Liver (tissue), 9 donors: ENCODE data around the gene TMPRSS7. TPM values are rescaled to one million over a fixed set of nuclear protein-coding genes. Genes with fewer than 3 reads are reported as not detected.
"Not testable (repeated sequence)": the region's sequence is repeated elsewhere in the genome, so short reads cannot be mapped to it uniquely, and the experiment has no call there.

Experiments used
- DNase-seq: peaks from one replicate; pipeline ENCODE4 v3.0.0-alpha.2; 2017; ENCODE audit warnings: low spot score
- H3K27ac ChIP-seq, 2 donors: one replicate each; pipeline ENCODE4 v1.7.0; 2013; ENCODE audit warnings: inconsistent platforms in 2 of 2, low read length in 2 of 2, control low read depth in 1 of 2, low read depth in 1 of 2, mild to moderate bottlenecking in 1 of 2
- H3K27me3 ChIP-seq, 4 donors: one replicate each; pipeline versions ENCODE4 v1.6.1 to v1.7.0; 2013; ENCODE audit warnings: low read length in 3 of 4, inconsistent platforms in 1 of 4, mild to moderate bottlenecking in 1 of 4, moderate library complexity in 1 of 4; ENCODE audit not compliant: control insufficient read depth in 4 of 4, insufficient read depth in 4 of 4
- H3K36me3 ChIP-seq, 4 donors: one replicate each; pipeline versions ENCODE4 v1.6.1 to v1.7.0; 2013; ENCODE audit warnings: low read length in 3 of 4, mild to moderate bottlenecking in 3 of 4, low read depth in 1 of 4, moderate library complexity in 1 of 4; ENCODE audit not compliant: control insufficient read depth in 4 of 4, insufficient read depth in 3 of 4
- H3K4me1 ChIP-seq, 4 donors: one replicate each; pipeline versions ENCODE4 v1.6.1 to v1.7.0; 2013; ENCODE audit warnings: low read length in 3 of 4, mild to moderate bottlenecking in 3 of 4, moderate library complexity in 1 of 4; ENCODE audit not compliant: control insufficient read depth in 4 of 4, insufficient read depth in 4 of 4
- H3K4me3 ChIP-seq, 3 donors: one replicate each; pipeline versions ENCODE4 v1.6.1 to v1.7.0; 2013; ENCODE audit warnings: low read length in 3 of 3, control low read depth in 1 of 3, low read depth in 1 of 3, mild to moderate bottlenecking in 1 of 3
- H3K9ac ChIP-seq, 2 donors: one replicate each; pipeline ENCODE4 v1.7.0; 2013; ENCODE audit warnings: low read length in 2 of 2, mild to moderate bottlenecking in 2 of 2, moderate library complexity in 2 of 2, control low read depth in 1 of 2, low read depth in 1 of 2
- H3K9me3 ChIP-seq, 4 donors: one replicate each; pipeline versions ENCODE4 v1.6.1 to v1.7.0; 2013; ENCODE audit warnings: low read length in 3 of 4; ENCODE audit not compliant: control insufficient read depth in 4 of 4
- CTCF ChIP-seq: fragments of 150-350 bp; IDR thresholded peaks from 2 replicates; pipeline ENCODE4 v1.5.1; 2017; ENCODE audit warnings: improper control_type of control experiment, low read depth, low read length; ENCODE audit not compliant: missing input control
- EGR1 ChIP-seq, 2 donors: IDR thresholded peaks; 2 replicates each; pipeline ENCODE4 v1.6.1; 2016 to 2018; ENCODE audit warnings: antibody characterized with exemption in 2 of 2, low read depth in 2 of 2
- GABPA ChIP-seq, 2 donors: IDR thresholded peaks in 1 of 2; conservative IDR thresholded peaks in 1 of 2; 2 replicates each; pipeline ENCODE4 v1.6.1; 2016; ENCODE audit warnings: antibody characterized with exemption in 2 of 2, mild to moderate bottlenecking in 1 of 2, moderate library complexity in 1 of 2
- HNF4A ChIP-seq, 2 donors: conservative IDR thresholded peaks; 2 replicates each; pipeline ENCODE4 v1.6.1; 2016; ENCODE audit warnings: antibody characterized with exemption in 2 of 2, mild to moderate bottlenecking in 2 of 2
- HNF4G ChIP-seq: IDR thresholded peaks from 2 replicates; pipeline ENCODE4 v1.6.1; 2016; ENCODE audit warnings: antibody characterized with exemption
- MAX ChIP-seq: IDR thresholded peaks from 2 replicates; pipeline ENCODE4 v1.6.1; 2016; ENCODE audit warnings: antibody characterized with exemption
- NR2F2 ChIP-seq: IDR thresholded peaks from 2 replicates; pipeline ENCODE4 v1.6.1; 2016; ENCODE audit warnings: antibody characterized with exemption
- RAD21 ChIP-seq, 2 donors: IDR thresholded peaks; 2 replicates each; pipeline ENCODE4 v1.6.1; 2016; ENCODE audit warnings: antibody characterized with exemption in 2 of 2, mild to moderate bottlenecking in 2 of 2
- REST ChIP-seq: IDR thresholded peaks from 2 replicates; pipeline ENCODE4 v1.6.1; 2016; ENCODE audit warnings: antibody characterized with exemption, mild to moderate bottlenecking
- TAF1 ChIP-seq: conservative IDR thresholded peaks from 2 replicates; pipeline ENCODE4 v1.6.1; 2016; ENCODE audit warnings: antibody characterized with exemption, mild to moderate bottlenecking
- ZBTB33 ChIP-seq: IDR thresholded peaks from 2 replicates; pipeline ENCODE4 v1.6.1; 2016; ENCODE audit warnings: antibody characterized with exemption
- WGBS: extraction: QIAGEN DNeasy Blood & Tissue Kit; methylation state at CpG from one replicate; pipeline ENCODE4 v1.1.7; 2013; 5-methylcytosine and 5-hydroxymethylcytosine counted together
- polyA plus RNA-seq, 2 donors: library from polyadenylated mRNA; stranded (reverse) in 1 of 2; unstranded in 1 of 2; fragments of 200-250 nt in 1 of 2; fragments of >200 nt in 1 of 2; fragmentation: Nextera tagmentation in 1 of 2; extraction: Ambion mirVana in 1 of 2; gene quantifications; one replicate each; pipeline versions ENCODE4 v1.2.1 to v1.2.3, GENCODE V29; 2013 to 2015
- total RNA-seq, 2 donors: library from RNA; depleted of rRNA; stranded (reverse); fragments of >200 nt; gene quantifications; one replicate each; pipeline ENCODE4 v1.2.3, GENCODE V29; 2014
- donor health status: healthy.
- donor health status: healthy.
- donor health status: healthy.
- donor health status: healthy.
- donor health status: healthy.

The TMPRSS7 gene
- total and polyA plus RNA-seq, 4 donors = not detected

- H3K9me3 ChIP-seq = no peaks in the 10 kb centered on the region
- no peaks in the 10 kb centered on the region for H3K36me3 ChIP-seq
- peaks cover 0 to 10% (median 0%) of the 10 kb centered on the region in 4 donors for H3K27me3 ChIP-seq
- no peak for TF ChIP-seq RAD21 (IDR thresholded peaks at IDR 0.05)
- no peak for TF ChIP-seq HNF4G
- no peak for TF ChIP-seq EGR1 (IDR thresholded peaks at IDR 0.05; ENCODE audit: low read depth in 2 of 2)
- TF ChIP-seq NR2F2 = no peak
- TF ChIP-seq REST = no peak
- no peak for TF ChIP-seq CTCF
- TF ChIP-seq HNF4A (conservative IDR thresholded peaks at IDR 0.05) = no peak
- H3K4me1 ChIP-seq = no peaks in the 10 kb centered on the region
- no peak overlapping the region for H3K27ac ChIP-seq
- 77% methylated on average over 3 of the region's 3 CpGs for WGBS
- no peak for DNase-seq
- no peak overlapping the region for H3K4me3 ChIP-seq
- H3K9ac ChIP-seq = no peak overlapping the region
Measured at GRCh38 chr3:112061152-112061551, 26.6 kb downstream of the TMPRSS7 start.

GRCh38 chr3:112072387-112073060 is 38.0 kb downstream of the TMPRSS7 start:
- not testable (repeated sequence) for H3K4me1 ChIP-seq, DNase-seq, H3K9ac ChIP-seq, H3K9me3 ChIP-seq, H3K4me3 ChIP-seq, H3K27ac ChIP-seq, H3K27me3 ChIP-seq, H3K36me3 ChIP-seq
- WGBS = 81% methylated on average over 8 of the region's 8 CpGs

- TF ChIP-seq ZBTB33 = no peak
- no peak for TF ChIP-seq GABPA (IDR thresholded peaks at IDR 0.05 in 1 of 2, conservative IDR thresholded peaks at IDR 0.05 in 1 of 2)
- TF ChIP-seq CTCF = no peak
- TF ChIP-seq NR2F2 = no peak
- no peak for TF ChIP-seq HNF4G
- TF ChIP-seq RAD21 (IDR thresholded peaks at IDR 0.05) = no peak
- no peak for TF ChIP-seq TAF1
- no peak for TF ChIP-seq MAX
- TF ChIP-seq HNF4A (conservative IDR thresholded peaks at IDR 0.05) = no peak
- no peak for TF ChIP-seq EGR1 (IDR thresholded peaks at IDR 0.05; ENCODE audit: low read depth in 2 of 2)
- Histone ChIP-seq H3K9ac (no peak overlapping the region), H3K9me3 (no peaks in the 10 kb centered on the region), H3K27ac (no peak overlapping the region), H3K4me1 (no peaks in the 10 kb centered on the region), H3K27me3 (no peaks in the 10 kb centered on the region), H3K4me3 (no peak overlapping the region), H3K36me3 (no peaks in the 10 kb centered on the region)
- DNase-seq = no peak
- 84% methylated on average over 2 of the region's 2 CpGs for WGBS
Measured at GRCh38 chr3:112074006-112074405, 39.5 kb downstream of the TMPRSS7 start.
